ENCODE data around the gene DGKZ. TPM values are rescaled to one million over a fixed set of nuclear protein-coding genes. Genes with fewer than 3 reads are reported as not detected.
A peak's percentile ranks its signal among the peaks of the same experiment; 100 is the strongest.

The DGKZ gene
- polyA plus RNA-seq, 6 donors from 2014 or later = 2.5 to 13.7 (median 7.9) TPM

DNA sequence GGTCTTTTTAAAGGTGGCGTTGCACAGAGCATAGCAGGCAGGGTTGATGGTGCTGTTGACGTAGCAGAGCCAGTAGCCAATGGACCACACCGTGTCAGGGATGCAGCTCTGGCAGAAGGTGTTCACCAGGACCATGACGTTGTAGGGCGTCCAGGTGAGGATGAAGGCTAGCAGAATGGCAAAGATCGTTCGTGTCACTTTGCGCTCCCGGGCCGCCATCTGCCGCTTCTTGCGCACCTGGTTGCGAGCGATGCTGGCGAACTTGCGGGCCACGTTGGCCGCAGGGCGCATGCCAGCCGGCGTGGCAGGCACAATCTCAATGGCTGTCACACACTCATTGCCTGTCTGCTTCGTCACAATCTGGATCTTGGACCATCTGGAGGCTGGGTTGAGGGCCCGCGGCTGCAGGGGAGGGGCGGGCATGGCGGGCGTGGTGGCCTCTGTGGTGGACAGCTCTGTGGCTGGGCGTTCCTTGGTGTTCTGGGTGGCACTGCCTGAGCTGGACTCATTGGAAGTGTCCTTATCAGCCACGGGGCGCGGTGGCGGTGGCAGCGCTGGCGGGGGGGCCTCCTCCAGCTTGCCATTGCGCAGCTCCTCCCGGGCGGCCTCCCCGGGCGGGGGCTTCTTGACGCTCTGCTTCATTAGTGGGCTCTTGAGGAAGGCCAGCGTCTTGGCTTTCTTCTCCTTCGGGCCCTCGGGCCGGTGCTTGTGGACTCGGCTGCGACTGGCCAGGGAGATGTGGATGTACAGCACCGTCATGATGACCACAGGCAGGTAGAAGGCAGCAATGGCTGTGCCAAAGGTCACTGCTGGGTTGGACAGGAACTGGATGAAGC lies 38.1 kb downstream of the DGKZ start:
- peak overlapping the region in 2 of 8 donors; percentile 21 to 32 for H3K4me3 Mint-ChIP-seq
- peaks cover 0 to 14% of the 10 kb centered on the region in 2 donors for H3K36me3 Mint-ChIP-seq
- peaks cover 0 to 3% (median 0%) of the 10 kb centered on the region in 7 donors for H3K9me3 Mint-ChIP-seq
- H3K27ac Mint-ChIP-seq = no peak overlapping the region
- H3K4me1 Mint-ChIP-seq = peaks cover 7 to 18% (median 12%) of the 10 kb centered on the region in 3 donors
- H3K27me3 Mint-ChIP-seq = peaks cover 32 to 78% (median 57%) of the 10 kb centered on the region in 3 donors
- no peak for DNase-seq
- no peak for ATAC-seq (ENCODE audit: low read depth in 2 of 2)

DNA sequence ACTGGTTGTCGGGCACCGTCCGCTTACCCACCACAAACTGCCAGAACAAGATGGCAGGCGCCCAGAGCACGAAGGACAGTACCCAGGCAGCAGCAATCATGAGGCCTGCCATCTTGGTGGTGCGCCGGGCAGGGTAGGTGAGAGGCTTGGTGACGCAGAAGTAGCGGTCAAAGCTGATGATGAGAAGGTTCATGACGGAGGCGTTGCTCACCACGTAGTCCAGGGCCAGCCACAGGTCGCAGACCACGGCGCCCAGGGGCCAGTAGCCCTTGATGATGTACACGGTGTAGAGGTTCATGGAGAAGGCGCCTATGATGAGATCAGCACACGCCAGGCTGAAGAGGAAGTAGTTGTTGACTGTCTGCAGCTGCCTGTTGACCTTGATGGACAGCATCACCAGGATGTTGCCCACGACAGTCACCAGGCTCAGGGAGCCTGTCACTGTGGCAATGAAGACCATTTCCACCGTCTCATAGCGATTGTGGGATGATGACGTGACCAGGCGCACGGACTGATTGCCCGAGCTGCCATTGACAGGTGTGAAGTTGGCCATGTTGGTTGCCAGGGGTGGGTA lies 38.8 kb downstream of the DGKZ start:
- ATAC-seq (ENCODE audit: low read depth in 2 of 2) (no peak), DNase-seq (no peak)
- peaks cover 32 to 84% (median 61%) of the 10 kb centered on the region in 3 donors for H3K27me3 Mint-ChIP-seq
- H3K36me3 Mint-ChIP-seq = peaks cover 0 to 14% of the 10 kb centered on the region in 2 donors
- H3K9me3 Mint-ChIP-seq = peaks cover 0 to 3% (median 0%) of the 10 kb centered on the region in 7 donors
- peak overlapping the region in 1 of 6 donors; percentile 9 for H3K27ac Mint-ChIP-seq
- H3K4me3 Mint-ChIP-seq = no peak overlapping the region
- H3K4me1 Mint-ChIP-seq = peaks cover 9 to 18% (median 11%) of the 10 kb centered on the region in 3 donors

GRCh38 chr11:46386674-46387073 lies 39.4 kb downstream of the DGKZ start:
- Mint-ChIP-seq H3K27me3 (peaks cover 32 to 84% (median 61%) of the 10 kb centered on the region in 3 donors), H3K4me3 (peak overlapping the region in 1 of 8 donors; percentile 30), H3K27ac (peak overlapping the region in 1 of 6 donors; percentile 9), H3K4me1 (peaks cover 9 to 18% (median 11%) of the 10 kb centered on the region in 3 donors), H3K9me3 (peaks cover 0 to 3% (median 0%) of the 10 kb centered on the region in 7 donors), H3K36me3 (peaks cover 0 to 14% of the 10 kb centered on the region in 2 donors)
- no peak for DNase-seq
- no peak for ATAC-seq (ENCODE audit: low read depth in 2 of 2)

DNA sequence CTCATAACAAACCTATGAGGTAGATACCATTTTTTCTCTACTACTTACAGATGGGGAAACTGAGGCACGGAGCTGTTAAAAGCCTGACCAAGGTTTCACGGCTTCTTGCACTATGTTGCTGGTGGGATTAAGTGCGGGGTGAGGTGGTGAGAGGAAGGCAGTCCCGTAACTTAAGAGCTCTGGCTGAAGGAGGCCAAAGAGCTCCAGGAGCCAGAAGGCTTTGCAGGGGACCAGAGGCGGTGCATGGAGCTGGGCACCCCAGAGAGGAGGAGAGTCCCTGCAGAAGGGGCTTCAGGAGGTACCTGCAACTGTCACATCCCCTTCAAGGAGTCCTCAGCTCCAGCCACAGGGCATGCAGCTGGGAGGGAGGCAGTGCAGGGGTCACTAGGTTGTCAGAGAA lies 40.2 kb downstream of the DGKZ start:
- Mint-ChIP-seq H3K36me3 (peaks cover 0 to 14% of the 10 kb centered on the region in 2 donors), H3K27ac (peak overlapping the region in 1 of 6 donors; percentile 76), H3K27me3 (peaks cover 32 to 78% (median 62%) of the 10 kb centered on the region in 3 donors), H3K9me3 (peaks cover 0 to 3% (median 0%) of the 10 kb centered on the region in 7 donors), H3K4me1 (peaks cover 4 to 12% (median 8%) of the 10 kb centered on the region in 3 donors), H3K4me3 (no peak overlapping the region)
- DNase-seq (no peak), ATAC-seq (ENCODE audit: low read depth in 2 of 2) (no peak)

DNA sequence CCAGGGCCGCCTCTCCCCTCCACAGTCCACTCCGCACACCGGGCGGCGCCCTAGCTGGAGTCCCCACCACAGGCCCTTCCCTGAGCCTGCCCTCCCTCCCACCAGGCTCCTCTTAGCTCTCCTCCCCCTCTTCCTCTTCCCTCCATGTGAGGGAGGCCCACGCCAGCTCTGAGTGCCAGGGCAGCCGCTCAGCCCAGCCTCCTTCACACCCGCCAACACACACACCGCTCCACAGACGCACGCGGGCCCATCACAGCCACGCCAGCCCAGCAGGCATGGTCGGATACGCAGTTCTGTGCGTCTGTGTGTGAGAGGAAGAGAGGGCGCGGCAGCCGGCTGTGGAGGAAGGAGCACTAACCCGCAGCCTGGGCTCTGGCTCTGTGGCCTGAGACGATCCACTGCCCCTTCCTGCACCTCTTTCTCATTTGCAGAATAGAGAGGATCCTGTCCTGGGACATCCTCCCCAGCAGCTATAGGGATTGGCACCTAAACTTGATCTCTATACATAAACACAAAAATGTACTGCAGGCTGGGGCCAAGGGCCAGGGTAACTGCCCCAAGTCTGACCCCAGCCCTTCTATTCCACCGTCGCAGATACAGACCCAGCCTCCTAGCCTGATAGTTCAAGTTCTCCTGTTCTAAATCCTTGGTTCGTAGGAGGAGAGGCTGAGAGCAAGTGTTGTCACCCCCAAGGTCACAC lies 40.8 kb downstream of the DGKZ start:
- Mint-ChIP-seq H3K9me3 (peaks cover 0 to 3% (median 0%) of the 10 kb centered on the region in 7 donors), H3K4me3 (peak overlapping the region in 1 of 8 donors; percentile 16), H3K36me3 (peaks cover 0 to 14% of the 10 kb centered on the region in 2 donors), H3K4me1 (peaks cover 8 to 18% (median 13%) of the 10 kb centered on the region in 3 donors), H3K27me3 (peaks cover 38 to 84% (median 68%) of the 10 kb centered on the region in 3 donors), H3K27ac (peak overlapping the region in 1 of 6 donors; percentile 91)
- ATAC-seq (ENCODE audit: low read depth in 2 of 2) = no peak
- DNase-seq = no peak

DNA sequence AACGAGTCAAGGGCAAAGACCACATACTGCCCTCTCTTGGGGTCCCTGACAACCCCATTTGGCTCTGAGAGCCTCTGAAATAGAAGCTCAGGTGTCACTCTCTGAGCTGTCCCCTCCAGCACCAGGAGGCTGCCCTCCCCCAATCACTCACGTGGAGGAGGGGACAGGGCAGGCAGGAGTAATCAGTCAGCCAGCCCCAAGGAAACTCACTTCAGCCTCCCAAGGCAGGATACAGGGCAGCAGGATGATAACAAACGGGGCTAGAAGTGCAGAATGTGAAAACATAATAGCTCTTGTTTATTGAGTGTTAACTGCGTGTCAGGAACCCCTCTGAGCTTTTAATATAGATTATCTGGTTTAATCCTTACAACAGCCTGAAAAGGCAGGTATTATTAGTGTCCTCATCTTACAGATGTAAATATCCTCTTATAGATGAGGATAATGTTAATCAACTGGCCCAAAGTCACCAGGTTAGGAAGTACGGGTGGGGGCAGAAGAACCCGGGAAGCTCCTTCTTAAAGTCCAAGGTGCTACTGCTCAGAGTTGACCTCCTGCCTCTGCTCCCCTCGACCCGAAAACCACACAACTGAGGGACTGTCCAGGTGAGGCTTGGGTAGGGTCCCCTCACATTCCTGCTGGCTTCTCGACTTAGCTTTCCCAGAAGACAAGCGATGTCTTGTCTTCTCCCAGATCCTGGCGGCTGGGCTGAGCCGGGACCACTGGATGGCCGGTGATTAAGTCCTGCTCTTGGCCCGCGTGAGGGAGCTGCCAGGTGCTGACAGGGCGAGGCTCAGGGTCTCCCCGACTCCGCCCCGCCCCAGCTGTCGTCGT lies 41.6 kb downstream of the DGKZ start:
- no peak for ATAC-seq (ENCODE audit: low read depth in 2 of 2)
- peaks cover 40 to 85% (median 70%) of the 10 kb centered on the region in 3 donors for H3K27me3 Mint-ChIP-seq

DNA sequence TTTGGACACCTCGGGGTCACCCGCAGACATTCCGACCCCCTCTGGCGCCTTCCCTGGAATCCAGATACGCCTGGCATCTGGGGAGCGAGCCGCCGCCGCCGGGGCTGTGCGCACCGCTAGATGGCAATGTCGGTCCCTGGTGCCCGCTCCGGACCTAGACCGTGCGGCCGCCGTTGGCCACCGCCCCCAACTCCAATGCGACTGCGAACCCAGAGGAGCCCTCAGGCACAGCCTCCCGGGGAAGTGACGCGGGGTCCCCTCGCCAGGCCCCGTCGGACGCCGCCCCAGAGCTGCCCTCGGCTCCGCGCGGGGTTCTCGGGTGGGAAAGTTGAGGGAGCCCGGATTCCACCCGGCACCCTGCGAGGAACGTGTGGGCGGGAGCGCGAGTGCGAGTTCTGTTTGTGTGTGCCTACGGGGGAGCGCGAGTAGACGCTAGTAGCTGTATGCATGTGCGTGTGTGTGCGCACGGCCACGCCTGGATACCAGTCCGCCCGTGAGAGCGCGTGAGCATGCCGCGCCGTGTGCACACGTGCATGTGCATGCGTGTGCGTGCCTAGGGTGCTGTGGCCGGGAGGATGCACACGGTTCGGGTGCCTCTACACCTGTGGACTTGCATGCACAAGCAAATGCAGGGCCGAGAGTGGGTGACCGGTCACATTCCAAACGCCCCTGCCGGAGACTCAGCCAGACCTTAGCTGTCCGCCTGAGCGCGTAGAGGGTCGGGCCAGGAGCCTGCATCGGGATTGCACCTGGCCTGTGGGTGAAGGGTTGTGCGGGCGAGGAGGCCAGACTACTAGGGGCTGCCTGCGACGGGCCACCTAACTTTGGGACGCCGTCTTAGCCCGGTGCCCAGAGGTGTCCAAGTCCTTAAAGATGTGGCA lies 42.4 kb downstream of the DGKZ start:
- no peak for DNase-seq
- H3K27ac Mint-ChIP-seq = peak overlapping the region in 1 of 6 donors; percentile 26

More for the DNA sequence above, 41.6 kb downstream of the DGKZ start:
- Mint-ChIP-seq H3K36me3 (peaks cover 0 to 14% of the 10 kb centered on the region in 2 donors), H3K4me1 (peaks cover 8 to 22% (median 17%) of the 10 kb centered on the region in 3 donors), H3K4me3 (peak overlapping the region in 4 of 8 donors; percentile 16 to 63 (median 50)), H3K27ac (no peak overlapping the region), H3K9me3 (peaks cover 0 to 3% (median 0%) of the 10 kb centered on the region in 7 donors)
- DNase-seq = no peak

DNA sequence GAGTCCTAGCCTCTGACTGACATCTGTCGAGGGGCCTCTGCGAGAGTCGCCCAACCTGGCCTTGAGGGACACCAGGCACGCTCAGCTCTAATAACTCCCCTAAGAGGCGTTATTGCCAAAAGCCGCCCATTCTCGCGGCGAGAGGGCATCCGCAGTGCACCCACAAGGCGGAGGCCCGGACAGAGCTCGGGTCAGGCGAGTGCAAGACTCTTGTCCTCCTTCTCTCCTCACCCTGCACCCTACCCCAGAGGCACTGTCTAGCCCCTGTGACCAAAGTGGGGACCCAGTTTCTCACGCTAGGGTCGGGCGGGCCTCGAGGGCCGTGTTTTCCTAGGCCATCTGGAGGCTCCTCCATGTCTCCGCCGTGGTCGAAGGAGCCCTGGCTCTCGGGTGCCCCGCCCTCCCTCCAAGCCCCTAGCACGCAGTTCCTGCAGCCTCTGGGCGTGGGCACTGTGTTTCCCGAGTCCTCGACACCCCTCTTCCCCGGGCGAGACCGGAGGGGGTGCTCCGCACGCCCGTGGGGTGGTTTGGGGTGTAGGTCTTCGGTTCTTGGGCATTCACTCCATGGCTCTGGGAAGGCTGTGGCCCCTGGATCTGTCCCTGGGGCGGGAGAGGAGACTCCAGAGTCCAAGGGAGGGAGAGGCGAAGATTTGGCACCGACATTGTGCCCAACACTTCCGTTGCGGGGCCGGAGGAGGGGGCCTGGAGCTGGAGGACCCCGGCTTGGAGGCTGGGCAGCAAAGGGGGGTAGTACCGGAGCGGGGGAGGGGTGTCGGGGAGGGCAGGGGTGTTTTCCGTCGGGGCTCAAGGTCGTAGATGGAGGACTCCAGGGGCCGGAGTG lies 43.3 kb downstream of the DGKZ start:
- Mint-ChIP-seq H3K4me1 (peaks cover 8 to 22% (median 17%) of the 10 kb centered on the region in 3 donors), H3K36me3 (peaks cover 0 to 14% of the 10 kb centered on the region in 2 donors), H3K4me3 (peak overlapping the region in 5 of 8 donors; percentile 24 to 63 (median 56)), H3K9me3 (peaks cover 0 to 3% (median 0%) of the 10 kb centered on the region in 7 donors), H3K27ac (peak overlapping the region in 1 of 6 donors; percentile 71), H3K27me3 (peaks cover 43 to 68% (median 60%) of the 10 kb centered on the region in 3 donors)
- DNase-seq (no peak), ATAC-seq (ENCODE audit: low read depth in 2 of 2) (no peak)

More for the DNA sequence above, 42.4 kb downstream of the DGKZ start:
- Mint-ChIP-seq H3K4me1 (peaks cover 8 to 22% (median 17%) of the 10 kb centered on the region in 3 donors), H3K27me3 (peaks cover 43 to 76% (median 69%) of the 10 kb centered on the region in 3 donors), H3K9me3 (peaks cover 0 to 3% (median 0%) of the 10 kb centered on the region in 7 donors), H3K36me3 (peaks cover 0 to 14% of the 10 kb centered on the region in 2 donors), H3K4me3 (peak overlapping the region in 6 of 8 donors; percentile 23 to 66 (median 48))
- ATAC-seq (ENCODE audit: low read depth in 2 of 2) = peak; percentile 35 to 36

- peaks cover 8 to 22% (median 17%) of the 10 kb centered on the region in 3 donors for H3K4me1 Mint-ChIP-seq
- peaks cover 38 to 61% (median 54%) of the 10 kb centered on the region in 3 donors for H3K27me3 Mint-ChIP-seq
- no peak for DNase-seq
- no peak overlapping the region for H3K27ac Mint-ChIP-seq
- peaks cover 0 to 2% (median 0%) of the 10 kb centered on the region in 7 donors for H3K9me3 Mint-ChIP-seq
- peaks cover 0 to 9% of the 10 kb centered on the region in 2 donors for H3K36me3 Mint-ChIP-seq
- peak overlapping the region in 1 of 8 donors; percentile 63 for H3K4me3 Mint-ChIP-seq
- ATAC-seq (ENCODE audit: low read depth in 2 of 2) = no peak
Measured at GRCh38 chr11:46391186-46391577, 43.9 kb downstream of the DGKZ start.

DNA sequence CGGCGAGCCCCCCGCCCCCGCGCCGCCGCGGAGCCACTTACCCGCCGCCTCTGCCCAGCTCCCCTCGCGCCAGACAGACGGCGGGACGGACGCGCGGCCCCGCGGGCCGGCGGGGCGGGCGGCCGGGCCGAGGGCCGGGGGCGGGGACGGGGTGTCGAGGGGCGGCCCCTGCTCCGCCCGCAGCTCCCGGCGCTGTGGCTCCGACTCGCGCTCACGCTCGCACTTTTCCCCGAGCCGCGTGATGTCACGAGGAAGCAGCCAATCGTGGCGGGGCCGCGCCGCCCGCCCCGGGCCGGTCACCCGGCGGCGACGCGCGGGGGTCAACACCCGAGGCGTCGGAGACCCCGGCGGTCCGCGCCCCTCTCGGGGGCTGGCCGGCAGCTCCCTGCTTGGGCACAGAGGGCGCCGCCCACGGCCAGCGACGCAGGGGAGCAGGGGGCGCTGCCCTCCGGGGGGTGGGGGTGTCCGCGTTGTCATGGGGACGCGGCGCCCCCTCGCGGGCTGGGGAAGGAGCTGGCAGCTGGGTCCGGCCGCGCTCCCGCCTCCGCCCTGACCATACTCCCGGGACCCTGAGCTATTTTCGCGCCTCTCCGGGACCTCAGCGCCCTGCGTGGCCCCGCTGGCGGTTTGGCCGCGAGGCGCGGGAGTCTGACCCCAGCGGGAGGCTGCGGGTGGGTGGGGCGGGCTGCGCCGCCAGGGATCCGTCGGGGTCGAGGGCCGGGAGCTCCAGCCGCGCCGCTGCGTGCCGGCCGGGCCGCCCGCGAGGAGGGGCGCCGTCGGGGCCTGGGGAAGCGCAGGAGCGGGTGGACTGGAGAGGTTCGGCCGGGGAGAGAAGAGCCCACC lies 44.5 kb downstream of the DGKZ start, which contains the start of gene CHRM4:
TSS of gene CHRM4 (minus strand) at position 199 of the 843 bp plus-strand sequence. CDS start 5,219 bp downstream, outside the sequence.
- Mint-ChIP-seq H3K4me1 (peaks cover 8 to 22% (median 17%) of the 10 kb centered on the region in 3 donors), H3K36me3 (peaks cover 0 to 3% of the 10 kb centered on the region in 2 donors), H3K27me3 (peaks cover 32 to 55% (median 48%) of the 10 kb centered on the region in 3 donors), H3K9me3 (no peaks in the 10 kb centered on the region), H3K27ac (peak within 1 kb of the TSS in 1 of 6 donors; percentile 71), H3K4me3 (peak within 1 kb of the TSS in 7 of 8 donors; percentile 73 to 85 (median 78))
- ATAC-seq (ENCODE audit: low read depth in 2 of 2) = no peak
- no peak for DNase-seq

All from naive B cell (primary cell).